ENCODE data around the gene EPB41L4B.

DNA sequence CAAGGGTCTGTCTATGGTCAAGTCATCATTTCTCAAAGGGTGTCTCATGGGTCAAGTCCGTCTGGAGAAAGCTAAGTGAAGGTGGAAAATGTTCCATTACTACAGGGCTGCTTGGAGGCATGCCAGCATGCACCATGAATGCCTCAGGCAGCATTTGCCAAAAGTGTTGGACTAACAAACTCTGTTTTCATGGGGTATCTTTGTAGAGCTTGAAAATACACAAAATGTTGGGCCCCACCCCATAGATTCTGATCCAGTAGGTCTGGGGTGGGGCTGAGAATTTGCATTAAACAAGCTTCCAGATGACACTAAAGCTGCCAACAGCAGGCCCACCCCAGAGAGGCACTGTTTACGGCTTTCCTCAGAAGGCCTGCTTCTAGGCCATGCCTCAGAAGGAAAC is 78.8 kb downstream of the EPB41L4B start:
- no peak for TF ChIP-seq EP300 (IDR thresholded peaks at IDR 0.05)
- TF ChIP-seq, protein P1, sequence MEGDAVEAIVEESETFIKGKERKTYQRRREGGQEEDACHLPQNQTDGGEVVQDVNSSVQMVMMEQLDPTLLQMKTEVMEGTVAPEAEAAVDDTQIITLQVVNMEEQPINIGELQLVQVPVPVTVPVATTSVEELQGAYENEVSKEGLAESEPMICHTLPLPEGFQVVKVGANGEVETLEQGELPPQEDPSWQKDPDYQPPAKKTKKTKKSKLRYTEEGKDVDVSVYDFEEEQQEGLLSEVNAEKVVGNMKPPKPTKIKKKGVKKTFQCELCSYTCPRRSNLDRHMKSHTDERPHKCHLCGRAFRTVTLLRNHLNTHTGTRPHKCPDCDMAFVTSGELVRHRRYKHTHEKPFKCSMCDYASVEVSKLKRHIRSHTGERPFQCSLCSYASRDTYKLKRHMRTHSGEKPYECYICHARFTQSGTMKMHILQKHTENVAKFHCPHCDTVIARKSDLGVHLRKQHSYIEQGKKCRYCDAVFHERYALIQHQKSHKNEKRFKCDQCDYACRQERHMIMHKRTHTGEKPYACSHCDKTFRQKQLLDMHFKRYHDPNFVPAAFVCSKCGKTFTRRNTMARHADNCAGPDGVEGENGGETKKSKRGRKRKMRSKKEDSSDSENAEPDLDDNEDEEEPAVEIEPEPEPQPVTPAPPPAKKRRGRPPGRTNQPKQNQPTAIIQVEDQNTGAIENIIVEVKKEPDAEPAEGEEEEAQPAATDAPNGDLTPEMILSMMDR (IDR thresholded peaks at IDR 0.05) = no peak

Measured in esophagus muscularis mucosa (tissue), 3 donors.